NCI-H146 (cell line): ENCODE data around the gene ZGRF1.
"Not testable (repeated sequence)": the region's sequence is repeated elsewhere in the genome, so short reads cannot be mapped to it uniquely, and the experiment has no call there.

Source experiments
- DNase-seq: peaks from one replicate; lab custom pipeline; 2025; lab: John Stamatoyannopoulos, UW

Gene ZGRF1

DNA sequence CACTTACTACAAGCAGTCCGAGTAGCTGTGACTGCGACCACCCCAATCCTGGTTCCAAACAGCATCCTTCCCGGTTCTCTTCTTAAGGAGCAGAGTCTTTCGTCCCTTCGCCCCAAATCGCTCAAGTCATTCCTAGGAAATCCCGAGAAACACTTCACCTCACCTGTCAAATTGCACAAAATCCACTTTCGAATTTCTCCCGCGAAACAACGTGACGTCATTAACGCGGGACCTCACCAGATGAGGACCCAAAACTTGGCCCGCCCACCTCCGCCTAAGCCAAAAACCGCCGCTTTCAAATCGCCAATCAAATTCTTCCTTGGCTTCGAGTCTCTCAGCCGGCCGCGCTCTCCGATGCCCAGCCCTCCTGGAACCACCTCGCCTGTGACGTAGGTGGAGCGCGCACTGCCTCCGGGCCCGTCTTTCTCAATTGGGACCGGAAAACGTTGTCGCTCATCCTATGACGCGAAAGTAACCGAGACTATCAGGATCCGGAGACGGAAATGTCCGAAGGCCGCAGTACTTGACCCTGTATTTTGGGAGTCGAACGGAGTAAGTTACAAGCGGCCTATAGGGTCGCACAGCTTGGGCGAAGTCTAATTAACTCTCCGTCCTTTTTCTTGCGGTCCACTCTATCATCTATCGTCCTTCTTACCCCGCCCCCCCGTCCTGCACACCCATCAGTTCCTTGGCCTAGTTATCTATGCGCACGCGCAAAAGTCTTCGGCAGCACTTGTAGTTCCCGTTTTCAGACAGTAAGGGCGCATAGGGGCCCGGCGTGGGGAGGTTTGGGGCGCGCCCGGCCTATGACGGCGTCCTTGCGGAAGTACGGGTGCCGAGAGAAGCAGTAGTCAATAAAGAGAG lies at the start of gene ZGRF1, which contains the start of gene LARP7:
ZGRF1 (minus strand) TSS at position 222 of the 864 bp plus-strand sequence. CDS start 3,733 bp downstream, outside the sequence.
LARP7 (plus strand) TSS at position 456 of the 864 bp plus-strand sequence. CDS start 7,527 bp downstream, outside the sequence.
- DNase-seq = peak; percentile 96

DNA sequence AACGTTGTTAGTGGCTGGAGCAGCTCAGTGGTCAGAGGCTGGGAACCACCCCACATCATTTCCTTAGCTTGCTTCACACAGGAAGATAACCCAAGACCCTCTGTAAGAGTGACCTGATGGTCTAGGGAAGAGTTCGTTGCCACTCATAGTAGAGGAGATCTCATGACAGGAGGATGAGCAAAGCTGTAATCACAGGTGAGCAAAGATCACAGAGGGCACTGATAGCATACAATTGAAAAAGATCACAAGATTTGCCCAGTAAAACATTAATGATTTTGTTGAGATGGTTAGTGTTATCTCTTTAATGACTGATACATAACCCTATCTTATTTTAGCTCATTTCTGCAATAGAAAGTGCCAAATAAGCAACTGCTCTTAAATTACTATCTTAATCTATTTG lies 44.3 kb upstream of the ZGRF1 start:
- DNase-seq = no peak

DNA sequence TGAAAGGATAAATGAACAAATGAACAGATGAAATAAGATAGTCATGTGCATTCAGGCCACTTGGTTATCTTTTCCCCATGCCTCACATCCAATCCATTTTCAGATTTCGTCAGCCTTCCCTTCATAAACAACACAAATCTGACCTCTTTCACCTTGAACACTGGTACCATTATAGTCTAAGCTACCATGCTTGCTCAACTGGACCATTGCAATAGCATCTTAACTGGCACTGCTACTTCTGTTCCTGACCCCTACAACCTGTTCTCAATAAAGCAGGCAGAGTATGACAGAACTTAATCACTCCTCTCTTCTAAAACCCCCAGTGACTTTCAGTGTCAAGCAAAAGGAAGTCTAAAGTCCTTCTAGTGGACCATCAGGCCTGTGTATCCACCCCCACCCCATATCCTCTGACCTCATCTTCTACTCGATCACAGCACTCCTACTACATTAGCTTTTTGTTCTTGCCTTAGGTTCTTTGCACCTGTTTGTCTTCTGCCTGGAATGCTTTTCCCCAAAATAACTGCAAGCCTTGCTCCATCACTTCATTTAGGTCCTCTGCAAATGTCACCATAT lies 40.9 kb upstream of the ZGRF1 start:
- no peak for DNase-seq

GRCh38 chr4:112674376-112674775 lies 37.7 kb upstream of the ZGRF1 start:
- no peak for DNase-seq

DNA sequence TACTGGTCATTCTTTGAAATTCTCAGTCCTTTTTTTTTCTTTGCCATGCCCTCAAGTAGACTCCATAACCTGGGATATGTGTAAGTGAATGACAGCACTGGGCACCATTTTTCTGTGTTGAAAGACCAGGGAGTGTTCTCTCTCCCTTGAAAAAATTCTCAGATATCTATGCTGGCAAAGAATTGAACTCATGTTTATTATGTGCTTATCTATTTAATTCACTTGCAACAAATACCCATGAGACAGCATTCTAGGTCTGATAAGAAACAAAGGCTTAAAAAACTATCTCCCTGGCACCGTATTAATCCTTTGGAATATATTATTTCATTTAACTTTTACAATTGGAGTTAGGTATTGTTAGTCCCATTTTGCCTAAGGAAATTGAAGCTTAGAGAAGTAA lies 37.0 kb upstream of the ZGRF1 start:
- DNase-seq = no peak

DNA sequence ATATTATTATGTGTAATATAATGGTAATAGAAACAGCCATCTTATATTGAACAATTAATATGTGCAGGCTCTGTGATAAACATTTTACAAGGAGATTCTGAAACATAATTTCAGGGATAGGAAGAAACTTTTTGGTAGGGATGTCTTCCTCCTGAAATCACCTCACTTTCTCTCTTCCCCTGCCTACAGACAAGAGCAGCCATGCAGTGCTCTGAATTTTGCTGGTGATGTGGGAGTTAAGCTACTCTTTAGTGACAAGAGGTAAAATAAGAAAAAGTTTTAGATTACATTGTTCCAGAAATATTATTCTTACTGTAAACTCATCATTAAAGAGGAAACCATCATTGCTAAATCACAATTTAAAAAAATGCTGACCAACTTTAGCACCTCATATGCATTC lies 36.4 kb upstream of the ZGRF1 start:
- no peak for DNase-seq

DNA sequence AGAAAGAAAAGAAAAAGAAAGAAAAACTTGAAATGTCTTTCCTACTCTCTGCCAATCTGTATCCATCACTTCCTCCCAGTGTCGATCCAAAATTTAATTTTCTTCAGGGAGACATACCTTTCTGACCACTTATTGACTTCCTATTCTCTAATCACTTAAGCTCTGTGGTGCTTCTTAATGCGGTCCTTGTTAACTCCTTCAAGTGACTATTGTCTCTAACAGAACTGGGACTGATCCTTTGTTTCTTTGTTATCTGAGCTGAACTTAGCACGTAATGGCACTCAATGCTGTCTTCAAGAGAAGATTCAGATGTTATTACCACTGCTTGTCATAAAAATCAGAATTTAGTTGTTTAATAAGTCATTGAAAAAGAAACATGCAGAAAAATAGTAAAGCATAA lies 31.4 kb upstream of the ZGRF1 start:
- DNase-seq = no peak

DNA sequence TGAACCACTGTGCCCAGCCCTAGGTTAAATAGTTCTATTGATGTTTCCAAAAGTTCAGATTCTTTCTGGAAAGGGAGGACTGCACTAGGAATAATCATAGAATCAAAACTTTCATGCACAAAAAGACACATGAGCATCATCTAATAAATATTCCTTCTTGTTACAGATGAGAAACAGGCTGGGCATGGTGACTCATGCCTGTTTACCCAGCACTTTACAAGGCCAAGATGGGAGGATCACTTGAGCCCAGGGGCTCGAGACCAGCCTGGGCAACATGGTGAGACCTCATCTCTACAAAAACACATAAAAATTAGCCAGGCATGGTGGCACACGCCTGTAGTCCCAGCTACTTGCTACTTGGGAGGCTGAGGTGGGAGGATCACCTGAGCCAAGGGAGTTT lies 27.9 kb upstream of the ZGRF1 start:
- no peak for DNase-seq

DNA sequence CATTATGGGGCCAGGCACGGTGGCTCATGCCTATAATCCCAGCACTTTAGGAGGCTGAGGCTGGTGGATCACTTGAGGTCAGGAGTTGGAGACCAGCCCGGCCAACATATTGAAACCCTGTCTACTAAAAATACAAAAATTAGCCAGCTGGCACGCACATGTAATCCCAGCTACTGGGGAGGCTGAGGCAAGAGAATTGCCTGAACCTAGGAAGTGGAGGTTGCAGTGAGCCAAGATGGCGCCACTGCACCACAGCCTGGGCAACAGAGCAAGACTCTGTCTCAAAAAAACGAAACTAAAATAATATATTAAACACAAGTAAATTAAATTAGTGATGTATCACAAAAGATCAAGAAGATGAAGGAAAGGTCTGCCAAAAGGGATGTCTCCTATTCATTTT lies 19.4 kb upstream of the ZGRF1 start:
- DNase-seq = not testable (repeated sequence)

DNA sequence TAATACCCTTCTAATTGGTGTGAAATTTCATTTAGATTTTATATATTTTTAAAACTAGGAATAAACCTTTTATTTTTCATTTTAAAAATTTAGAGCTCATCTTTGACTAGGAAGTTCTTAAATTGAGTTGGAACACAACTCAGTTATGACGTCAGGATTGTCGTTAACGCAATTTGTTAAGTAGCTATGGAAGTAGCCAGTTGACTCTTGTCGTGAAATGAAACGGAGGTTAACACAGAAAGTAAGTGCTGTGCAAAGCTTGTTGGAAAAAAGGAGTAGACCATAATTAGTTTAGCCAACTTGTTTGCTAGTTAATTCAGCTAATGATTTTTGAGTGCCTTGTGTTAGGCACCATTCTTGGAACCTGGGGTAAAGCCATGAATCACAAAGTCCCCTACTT lies 18.6 kb upstream of the ZGRF1 start:
- no peak for DNase-seq

GRCh38 chr4:112652216-112652615 lies 15.5 kb upstream of the ZGRF1 start:
- DNase-seq = no peak

DNA sequence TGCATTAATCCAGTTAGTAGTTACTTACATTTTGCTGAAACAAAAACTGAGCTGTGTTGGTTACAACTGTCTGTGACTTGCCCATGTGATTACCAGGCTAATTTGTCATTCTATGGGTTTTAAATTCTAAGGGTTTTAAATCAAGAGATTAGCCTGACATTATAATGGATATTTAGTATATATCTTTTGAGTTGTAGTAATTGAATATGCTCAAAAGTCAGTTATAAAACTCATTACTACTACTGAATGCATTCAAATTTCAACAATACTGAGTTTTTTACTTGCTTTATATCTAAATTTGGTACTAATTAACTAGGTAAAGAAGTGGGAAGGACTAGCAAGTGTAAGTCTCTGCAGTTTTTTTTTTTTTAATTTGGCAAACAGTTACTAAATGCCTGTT lies 14.9 kb upstream of the ZGRF1 start:
- DNase-seq = no peak

DNA sequence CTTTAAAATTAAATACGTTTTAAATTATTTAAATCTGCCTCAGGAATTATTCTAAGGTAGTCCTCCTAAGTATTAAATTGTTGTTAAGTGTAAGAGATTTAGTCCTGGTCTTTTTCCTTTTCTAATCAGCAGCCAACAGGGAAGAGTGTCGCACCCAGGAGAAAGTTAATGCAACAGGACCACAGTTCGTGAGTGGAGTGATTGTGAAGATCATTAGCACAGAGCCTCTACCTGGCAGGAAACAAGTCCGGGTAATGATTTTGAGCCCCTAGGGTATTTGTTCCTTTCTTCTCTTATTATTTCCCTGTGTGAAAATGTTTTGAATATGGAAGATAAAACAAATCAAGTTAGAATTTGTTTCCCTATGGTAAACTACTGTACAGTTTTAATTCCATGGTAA lies 13.6 kb upstream of the ZGRF1 start:
- DNase-seq = no peak

DNA sequence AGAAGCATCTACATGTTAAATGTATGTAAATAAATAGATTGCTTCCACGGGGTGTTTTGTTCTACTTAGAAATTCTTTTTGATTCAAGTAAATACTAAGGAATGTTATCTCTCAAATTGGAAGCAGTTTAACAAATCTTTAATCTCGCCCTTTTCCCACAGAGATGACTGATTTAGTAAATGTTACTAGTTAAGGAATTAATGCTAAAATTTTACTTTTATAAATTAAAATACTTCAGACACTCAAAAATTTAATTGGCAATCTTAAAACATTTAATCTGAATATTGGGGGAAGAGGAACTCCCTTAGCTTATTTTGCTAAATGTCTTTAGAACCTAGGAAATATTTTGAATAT lies 12.3 kb upstream of the ZGRF1 start:
- DNase-seq = no peak

DNA sequence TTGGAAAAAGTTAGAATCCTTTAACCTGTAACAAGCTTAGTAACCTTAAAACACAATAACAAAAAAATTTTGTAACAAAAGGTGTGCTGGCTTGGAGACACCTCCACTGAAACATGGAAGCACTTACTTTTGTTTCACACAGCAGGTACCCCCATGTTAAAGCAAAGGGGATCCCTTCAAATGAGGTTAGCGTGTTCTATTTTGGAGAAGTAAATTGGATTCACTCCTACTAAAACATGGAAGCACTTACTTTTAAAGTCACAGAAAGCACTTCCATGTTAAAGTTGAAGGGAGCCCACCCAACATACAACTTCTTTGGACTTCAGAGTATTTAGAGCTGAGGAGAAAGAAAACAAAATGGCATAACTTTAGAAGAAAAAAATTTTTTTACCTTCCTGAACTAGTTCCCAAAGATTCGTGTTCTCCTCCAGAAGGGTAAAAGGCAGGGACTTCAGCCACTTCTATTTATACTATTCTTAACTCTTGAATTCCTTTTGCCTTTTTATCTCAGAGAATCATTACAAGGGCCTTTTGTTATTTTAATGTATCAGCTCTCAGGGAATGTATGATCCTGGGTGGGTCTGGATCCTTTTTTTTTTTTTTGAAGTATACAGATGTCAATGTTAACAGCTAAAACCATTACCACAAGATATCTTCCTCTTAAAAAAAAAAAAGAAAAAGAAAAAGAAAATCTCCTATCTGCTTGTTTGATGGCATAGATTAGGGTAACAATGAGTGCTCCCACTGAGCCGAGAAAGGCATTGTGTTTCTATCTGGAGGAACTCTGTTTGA lies 11.8 kb upstream of the ZGRF1 start:
- DNase-seq = no peak

DNA sequence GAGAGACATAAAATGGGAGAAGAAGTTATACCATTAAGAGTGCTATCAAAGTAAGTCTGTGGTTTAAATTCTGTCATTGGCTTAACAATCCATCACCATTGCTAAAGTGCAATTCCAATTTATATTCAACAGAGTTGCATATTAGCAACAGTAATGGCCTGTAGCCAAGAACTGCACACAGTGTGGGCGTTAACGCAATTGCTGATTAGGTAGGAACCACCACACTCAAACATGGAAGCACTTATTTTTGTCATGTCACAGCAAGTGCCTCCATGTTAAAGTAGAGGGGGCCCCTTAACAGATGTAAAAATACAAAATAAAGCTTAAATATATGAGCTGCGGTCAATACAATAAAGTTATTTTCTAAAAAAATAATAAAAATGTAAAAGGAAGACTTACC lies 11.1 kb upstream of the ZGRF1 start:
- DNase-seq = no peak

DNA sequence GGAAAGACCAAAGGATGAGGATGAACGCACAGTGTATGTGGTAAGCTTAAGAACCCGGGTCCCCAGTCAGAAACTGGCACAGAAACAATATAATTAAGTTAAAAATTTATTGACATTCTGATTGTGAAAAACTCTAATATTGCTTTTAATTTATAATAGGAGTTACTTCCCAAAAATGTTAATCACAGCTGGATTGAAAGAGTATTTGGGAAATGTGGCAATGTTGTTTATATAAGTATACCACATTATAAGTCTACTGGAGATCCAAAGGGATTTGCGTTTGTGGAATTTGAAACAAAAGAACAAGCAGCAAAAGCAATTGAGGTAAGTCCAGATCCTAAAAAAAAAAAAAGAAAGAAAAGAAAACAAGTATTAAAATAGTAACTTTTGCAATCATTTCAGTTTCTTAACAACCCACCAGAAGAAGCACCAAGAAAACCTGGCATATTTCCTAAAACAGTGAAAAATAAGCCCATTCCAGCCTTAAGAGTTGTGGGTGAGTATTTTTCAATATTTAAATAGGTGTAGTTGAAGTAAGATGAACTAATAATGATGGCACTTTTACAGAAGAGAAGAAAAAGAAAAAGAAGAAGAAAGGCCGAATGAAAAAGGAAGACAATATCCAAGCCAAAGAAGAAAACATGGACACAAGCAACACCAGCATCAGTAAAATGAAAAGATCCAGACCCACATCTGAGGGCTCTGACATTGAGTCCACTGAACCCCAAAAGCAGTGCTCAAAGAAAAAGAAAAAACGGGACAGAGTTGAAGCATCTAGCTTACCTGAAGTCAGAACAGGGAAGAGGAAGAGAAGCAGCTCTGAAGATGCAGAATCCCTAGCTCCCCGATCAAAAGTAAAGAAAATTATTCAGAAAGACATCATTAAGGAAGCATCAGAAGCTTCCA lies 10.2 kb upstream of the ZGRF1 start:
- DNase-seq = no peak

DNA sequence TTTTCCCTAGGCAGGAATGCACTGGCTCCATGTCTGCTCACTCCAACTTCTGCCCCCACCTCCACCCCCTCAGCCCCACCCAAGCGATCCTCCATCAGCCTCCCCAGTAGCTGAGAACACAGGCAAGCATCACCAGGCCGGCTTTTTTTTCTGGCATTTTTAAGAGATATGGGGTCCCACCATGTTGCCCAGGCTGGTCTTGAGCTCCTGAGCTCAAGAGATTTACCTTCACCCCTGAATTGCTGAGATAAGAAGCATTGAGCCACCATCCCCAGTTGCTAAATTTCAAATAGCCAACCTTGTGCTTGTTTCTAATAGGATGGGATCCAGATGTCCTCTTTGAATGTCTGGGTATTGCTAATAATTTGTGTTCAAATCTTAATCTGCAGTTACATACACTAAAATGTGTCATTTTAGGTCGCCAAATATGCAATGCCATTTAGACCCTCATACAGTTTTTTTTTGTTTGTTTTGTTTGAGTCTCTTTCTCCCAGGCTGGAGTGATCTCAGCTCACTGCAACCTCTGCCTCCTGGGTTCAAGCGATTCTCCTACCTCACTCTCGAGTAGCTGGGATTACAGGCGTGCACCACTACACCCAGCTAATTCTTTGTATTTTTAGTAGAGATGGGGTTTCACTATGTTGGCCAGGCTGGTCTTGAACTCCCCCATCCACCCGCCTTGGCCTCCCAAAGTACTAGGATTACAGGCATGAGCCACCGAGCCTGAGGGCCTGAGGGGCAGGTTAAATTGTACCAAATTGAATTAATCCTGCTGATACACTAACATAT lies 9.0 kb upstream of the ZGRF1 start:
- no peak for DNase-seq

DNA sequence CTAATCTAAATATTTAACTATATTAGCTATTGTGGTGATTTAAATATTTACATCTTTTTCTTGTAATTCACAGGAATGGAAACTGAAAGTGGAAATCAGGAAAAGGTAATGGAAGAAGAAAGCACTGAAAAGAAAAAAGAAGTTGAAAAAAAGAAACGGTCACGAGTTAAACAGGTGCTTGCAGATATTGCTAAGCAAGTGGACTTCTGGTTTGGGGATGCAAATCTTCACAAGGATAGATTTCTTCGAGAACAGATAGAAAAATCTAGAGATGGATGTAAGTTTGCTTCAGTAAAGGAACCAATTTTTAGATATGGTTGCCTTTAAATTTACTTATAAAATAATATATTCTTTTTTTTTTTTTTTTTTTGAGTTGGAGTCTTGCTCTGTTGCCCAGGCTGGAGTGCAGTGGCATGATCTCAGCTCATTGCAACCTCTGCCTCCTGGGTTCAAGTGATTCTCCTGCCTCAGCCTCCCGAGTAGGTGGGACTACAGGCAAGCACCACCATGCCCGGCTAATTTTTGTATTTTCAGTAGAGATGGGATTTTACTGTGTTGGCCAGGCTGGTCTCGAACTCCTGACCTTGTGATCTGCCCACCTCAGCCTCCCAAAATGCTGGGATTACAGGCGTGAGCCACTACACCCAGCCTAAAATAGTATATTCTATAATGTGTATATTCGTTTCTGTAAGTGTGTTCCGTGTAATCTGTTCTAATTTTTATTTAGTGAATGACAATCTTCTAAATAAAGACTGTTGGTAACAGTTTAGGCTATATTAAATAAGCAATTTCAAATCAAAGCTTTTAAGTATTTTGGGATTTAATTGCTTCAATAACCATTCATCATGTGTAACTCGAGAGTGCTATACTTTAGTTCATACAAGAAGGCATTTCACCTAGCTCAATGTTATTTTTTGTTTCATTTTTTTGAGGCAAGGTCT lies 8.2 kb upstream of the ZGRF1 start:
- not testable (repeated sequence) for DNase-seq

GRCh38 chr4:112642526-112642925 lies 5.8 kb upstream of the ZGRF1 start:
- DNase-seq = no peak
